Measurements from ENCODE around the gene KIF1C.

- TF ChIP-seq EZH2phosphoT487 (IDR thresholded peaks at IDR 0.05; ENCODE audit: borderline replicate concordance, low read depth, low read length) (no peak), CTCF (conservative IDR thresholded peaks at IDR 0.05; ENCODE audit: low read length) (no peak)
Measured at GRCh38 chr17:4953451-4953961, 44.2 kb upstream of the KIF1C start.

Data from OCI-LY7 (cell line).